Skeletal muscle satellite cell (primary cell): ENCODE measurements around the gene OR10T2.
"Not testable (repeated sequence)": the region's sequence is repeated elsewhere in the genome, so short reads cannot be mapped to it uniquely, and the experiment has no call there.

ENCODE experiments used
- H3K27me3 ChIP-seq: 2 replicates; pipeline ENCODE4 v1.7.0; 2013; ENCODE audit warnings: low read length; ENCODE audit not compliant: control insufficient read depth, insufficient read depth
- H3K36me3 ChIP-seq: 2 replicates; pipeline ENCODE4 v1.7.0; 2013; ENCODE audit warnings: mild to moderate bottlenecking, control low read depth, low read length; ENCODE audit not compliant: insufficient read depth
- H3K4me1 ChIP-seq: 2 replicates; pipeline ENCODE4 v1.7.0; 2013; ENCODE audit warnings: low read length; ENCODE audit not compliant: control insufficient read depth, insufficient read depth
- H3K4me2 ChIP-seq: 2 replicates; pipeline ENCODE4 v1.7.0; 2013; ENCODE audit warnings: mild to moderate bottlenecking, low read length
- H3K4me3 ChIP-seq: 2 replicates; pipeline ENCODE4 v1.7.0; 2013; ENCODE audit warnings: low read length
- H3K9ac ChIP-seq: 2 replicates; pipeline ENCODE4 v1.7.0; 2013; ENCODE audit warnings: mild to moderate bottlenecking, low read depth, low read length, moderate library complexity
- H3K9me3 ChIP-seq: replicated peaks from 2 replicates; pipeline ENCODE4 v1.7.0; 2013; ENCODE audit warnings: mild to moderate bottlenecking, control low read depth, low read length

Gene OR10T2

DNA sequence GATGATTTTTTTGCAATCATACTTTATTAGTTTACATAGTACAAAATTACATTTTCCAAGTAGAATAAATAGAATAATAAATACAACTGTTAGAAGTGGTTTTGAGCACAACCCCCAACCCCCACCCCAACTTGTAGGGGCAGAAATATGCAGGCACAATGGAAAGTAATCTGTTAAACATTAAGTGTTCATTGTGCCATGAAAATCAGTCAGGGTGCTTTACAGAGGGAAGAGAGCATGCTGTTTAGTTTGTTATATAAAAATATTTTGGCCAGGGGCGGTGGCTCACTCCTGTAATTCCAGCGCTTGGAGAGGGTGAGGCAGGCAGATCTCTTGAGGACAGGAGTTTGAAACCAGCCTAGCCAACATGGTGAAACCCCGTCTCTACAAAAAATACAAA, 2.6 kb downstream of the OR10T2 start:
- H3K27me3 ChIP-seq: no peaks in the 10 kb centered on the region
- no peaks in the 10 kb centered on the region for H3K4me1 ChIP-seq
- no peak overlapping the region for H3K4me2 ChIP-seq
- no peak overlapping the region for H3K4me3 ChIP-seq
- H3K36me3 ChIP-seq: no peaks in the 10 kb centered on the region
- H3K9me3 ChIP-seq: no peaks in the 10 kb centered on the region
- H3K9ac ChIP-seq: no peak overlapping the region

DNA sequence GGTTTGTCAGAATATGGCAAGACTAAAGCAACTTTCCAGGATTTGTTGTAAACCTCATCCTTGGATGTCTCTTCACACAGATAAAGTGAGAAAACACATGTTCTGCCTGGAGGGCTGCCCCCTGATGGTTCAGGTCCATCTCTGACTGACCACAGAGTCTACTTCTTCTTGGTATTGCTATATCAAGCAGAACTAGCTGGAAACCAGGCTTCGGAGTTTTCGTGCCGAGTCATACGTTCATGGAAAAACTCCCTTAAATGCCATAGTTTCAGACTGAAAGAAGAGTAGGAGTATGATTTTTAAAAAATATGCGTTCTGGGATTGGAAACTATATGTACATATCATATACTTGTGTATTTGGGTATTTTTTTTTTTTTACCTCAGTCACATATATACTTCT, 5.8 kb downstream of the OR10T2 start:
- Histone ChIP-seq H3K4me3 (no peak overlapping the region), H3K9ac (no peak overlapping the region), H3K36me3 (no peaks in the 10 kb centered on the region), H3K4me1 (no peaks in the 10 kb centered on the region), H3K27me3 (no peaks in the 10 kb centered on the region), H3K4me2 (no peak overlapping the region), H3K9me3 (no peaks in the 10 kb centered on the region)

DNA sequence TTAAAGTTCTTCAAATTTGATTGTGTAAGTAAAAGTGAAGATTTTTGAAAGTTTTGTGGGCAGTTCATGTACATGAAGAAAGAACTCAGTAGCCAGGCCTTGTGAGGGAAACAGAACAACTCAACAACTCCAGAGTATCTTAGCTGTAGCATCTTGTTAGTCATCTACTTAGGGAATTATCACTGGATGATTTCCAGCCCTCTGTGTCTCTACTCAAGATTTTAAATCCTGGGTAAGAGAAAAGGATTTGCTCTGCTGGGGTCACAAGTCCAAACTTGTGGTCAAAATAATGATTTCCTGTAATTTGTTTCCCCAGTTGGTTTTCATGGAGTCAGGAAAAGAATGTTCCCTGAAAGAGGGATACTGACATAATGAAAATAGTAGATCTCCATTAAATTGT, 8.2 kb downstream of the OR10T2 start:
- no peaks in the 10 kb centered on the region for H3K27me3 ChIP-seq
- H3K9me3 ChIP-seq: no peaks in the 10 kb centered on the region
- no peak overlapping the region for H3K4me2 ChIP-seq
- no peaks in the 10 kb centered on the region for H3K4me1 ChIP-seq
- no peaks in the 10 kb centered on the region for H3K36me3 ChIP-seq
- no peak overlapping the region for H3K4me3 ChIP-seq
- no peak overlapping the region for H3K9ac ChIP-seq

DNA sequence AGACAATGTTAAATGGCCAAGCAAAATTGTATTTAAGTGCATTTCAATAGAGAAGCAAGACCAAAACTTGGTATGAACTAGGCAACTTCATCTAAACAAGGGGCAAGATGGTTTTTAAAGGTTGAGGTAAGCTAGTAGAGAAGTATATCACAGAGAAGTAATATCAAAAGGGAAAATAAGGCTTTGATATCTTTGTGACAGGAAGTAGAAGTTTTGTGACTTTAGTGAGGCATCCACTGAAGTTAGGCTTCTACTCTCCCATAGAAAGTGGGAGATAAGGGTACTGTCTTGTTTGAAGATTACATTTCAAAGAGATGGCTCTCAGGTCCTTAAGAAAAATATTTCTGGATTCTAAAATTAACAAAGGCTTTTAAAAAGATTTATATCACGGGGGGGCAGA, 8.9 kb downstream of the OR10T2 start:
- Histone ChIP-seq H3K4me2 (no peak overlapping the region), H3K9me3 (no peaks in the 10 kb centered on the region), H3K36me3 (no peaks in the 10 kb centered on the region), H3K27me3 (no peaks in the 10 kb centered on the region), H3K4me1 (no peaks in the 10 kb centered on the region), H3K4me3 (no peak overlapping the region), H3K9ac (no peak overlapping the region)

DNA sequence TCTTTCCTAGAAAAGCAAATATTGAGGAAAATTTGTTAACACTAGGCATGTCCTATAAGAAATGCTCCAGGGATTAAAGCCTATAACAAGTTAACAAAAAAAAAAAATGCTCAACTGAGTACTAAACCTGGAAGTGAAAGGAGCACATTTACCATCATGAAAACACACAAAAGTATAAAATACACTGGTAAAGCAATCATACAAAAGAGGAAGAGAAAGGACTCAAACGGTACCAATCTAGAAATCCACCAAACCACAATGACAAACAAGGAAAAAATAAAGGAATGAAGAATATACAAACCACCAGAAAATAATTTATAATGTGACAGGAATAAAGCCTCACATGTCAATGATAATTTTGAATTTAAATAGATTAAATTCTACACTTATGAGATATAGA, 24.4 kb downstream of the OR10T2 start:
- H3K4me3 ChIP-seq: no peak overlapping the region
- H3K36me3 ChIP-seq: no peaks in the 10 kb centered on the region
- H3K27me3 ChIP-seq: no peaks in the 10 kb centered on the region

DNA sequence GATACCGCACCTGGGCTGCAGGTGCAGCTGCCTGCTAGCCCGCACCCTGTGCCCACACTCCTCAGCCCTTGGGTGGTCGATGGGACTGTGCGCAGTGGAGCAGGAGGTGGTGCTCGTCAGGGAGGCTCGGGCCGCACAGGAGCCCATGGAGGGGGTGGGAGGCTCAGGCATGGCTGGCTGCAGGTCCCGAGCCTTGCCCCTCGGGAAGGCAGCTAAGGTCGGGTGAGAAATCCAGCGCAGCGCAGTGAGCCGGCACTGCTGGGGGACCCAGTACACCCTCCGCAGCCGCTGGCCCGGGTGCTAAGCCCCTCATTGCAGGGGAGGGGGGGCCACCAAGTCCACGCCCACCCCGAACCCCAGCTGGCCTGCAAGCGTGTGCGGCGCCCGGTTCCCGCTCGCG, 25.2 kb downstream of the OR10T2 start:
- H3K9ac ChIP-seq, H3K4me2 ChIP-seq, H3K9me3 ChIP-seq, H3K4me1 ChIP-seq, H3K27me3 ChIP-seq, H3K36me3 ChIP-seq, H3K4me3 ChIP-seq: not testable (repeated sequence)

More for the DNA sequence above, 24.4 kb downstream of the OR10T2 start:
- no peaks in the 10 kb centered on the region for H3K9me3 ChIP-seq
- H3K4me1 ChIP-seq: no peaks in the 10 kb centered on the region
- H3K4me2 ChIP-seq: no peak overlapping the region
- H3K9ac ChIP-seq: no peak overlapping the region

GRCh38 chr1:158371188-158371953, 27.9 kb downstream of the OR10T2 start:
- Histone ChIP-seq H3K27me3 (no peaks in the 10 kb centered on the region), H3K4me1 (no peaks in the 10 kb centered on the region)

GRCh38 chr1:158366783-158367182, 32.5 kb downstream of the OR10T2 start:
- H3K36me3 ChIP-seq: no peaks in the 10 kb centered on the region

More at GRCh38 chr1:158371188-158371953, 27.9 kb downstream of the OR10T2 start:
- Histone ChIP-seq H3K9ac (no peak overlapping the region), H3K36me3 (no peaks in the 10 kb centered on the region), H3K4me3 (no peak overlapping the region), H3K4me2 (no peak overlapping the region), H3K9me3 (no peaks in the 10 kb centered on the region)

DNA sequence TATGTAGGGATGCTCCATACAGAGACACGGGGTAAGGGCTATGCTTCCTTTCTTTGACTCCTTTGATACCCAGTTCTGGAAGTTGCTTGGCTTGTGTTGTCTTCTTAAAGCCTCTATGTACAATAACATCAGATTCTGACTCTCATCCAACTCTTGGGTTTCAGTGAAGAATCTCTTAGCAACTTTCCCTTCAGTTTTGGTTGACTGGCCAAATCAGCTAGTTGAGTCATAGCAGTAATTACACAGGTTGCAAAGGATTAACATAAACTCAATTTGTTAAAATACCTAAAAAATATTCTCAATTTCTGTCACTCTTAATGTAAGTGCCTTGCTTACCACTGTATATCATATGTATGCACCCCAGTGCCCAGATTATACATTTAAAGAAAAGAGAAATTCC, 36.3 kb downstream of the OR10T2 start:
- Histone ChIP-seq H3K27me3 (no peaks in the 10 kb centered on the region), H3K4me2 (no peak overlapping the region), H3K9ac (no peak overlapping the region)

More at GRCh38 chr1:158366783-158367182, 32.5 kb downstream of the OR10T2 start:
- Histone ChIP-seq H3K4me2 (no peak overlapping the region), H3K9me3 (no peaks in the 10 kb centered on the region), H3K9ac (no peak overlapping the region), H3K4me1 (no peaks in the 10 kb centered on the region), H3K4me3 (no peak overlapping the region), H3K27me3 (no peaks in the 10 kb centered on the region)

GRCh38 chr1:158362482-158362881, 36.8 kb downstream of the OR10T2 start:
- no peak overlapping the region for H3K9ac ChIP-seq
- H3K9me3 ChIP-seq: no peaks in the 10 kb centered on the region
- H3K36me3 ChIP-seq: no peaks in the 10 kb centered on the region
- H3K4me2 ChIP-seq: no peak overlapping the region
- H3K27me3 ChIP-seq: no peaks in the 10 kb centered on the region
- H3K4me1 ChIP-seq: no peaks in the 10 kb centered on the region
- no peak overlapping the region for H3K4me3 ChIP-seq

More for the DNA sequence above, 36.3 kb downstream of the OR10T2 start:
- H3K4me1 ChIP-seq: no peaks in the 10 kb centered on the region
- H3K36me3 ChIP-seq: no peaks in the 10 kb centered on the region
- H3K4me3 ChIP-seq: no peak overlapping the region
- no peaks in the 10 kb centered on the region for H3K9me3 ChIP-seq

- H3K4me3 ChIP-seq: no peak overlapping the region
- H3K9me3 ChIP-seq: no peaks in the 10 kb centered on the region
- no peaks in the 10 kb centered on the region for H3K36me3 ChIP-seq
- H3K4me2 ChIP-seq: no peak overlapping the region
- H3K27me3 ChIP-seq: no peaks in the 10 kb centered on the region
- no peaks in the 10 kb centered on the region for H3K4me1 ChIP-seq
- H3K9ac ChIP-seq: no peak overlapping the region
Observed at GRCh38 chr1:158357441-158357840, 41.8 kb downstream of the OR10T2 start.

- no peak overlapping the region for H3K9ac ChIP-seq
- no peaks in the 10 kb centered on the region for H3K9me3 ChIP-seq
- no peaks in the 10 kb centered on the region for H3K27me3 ChIP-seq
- no peaks in the 10 kb centered on the region for H3K36me3 ChIP-seq
- no peak overlapping the region for H3K4me2 ChIP-seq
- H3K4me3 ChIP-seq: no peak overlapping the region
- H3K4me1 ChIP-seq: no peaks in the 10 kb centered on the region
Observed at GRCh38 chr1:158356616-158357015, 42.6 kb downstream of the OR10T2 start.
